Gastrocnemius medialis (tissue), 4 donors: ENCODE data around the gene JAML.

ENCODE experiments used
- CTCF ChIP-seq, 5 experiments: fragments of 450-650 bp in 3 of 5; fragments of 200-600 bp in 2 of 5; sonication (generic) in 2 of 5; IDR thresholded peaks in 4 of 5; conservative IDR thresholded peaks in 1 of 5; 1 replicate in 4 of 5; 2 replicates in 1 of 5; pipeline ENCODE4 v1.5.1; 2016 to 2019; ENCODE audit warnings: antibody characterized with exemption in 5 of 5, mild to moderate bottlenecking in 3 of 5, moderate library complexity in 3 of 5
- POLR2A ChIP-seq, 2 donors: fragments of 450-650 bp; IDR thresholded peaks; one replicate each; pipeline ENCODE4 v1.6.1; 2017; ENCODE audit warnings: antibody characterized with exemption in 2 of 2, mild to moderate bottlenecking in 2 of 2, moderate library complexity in 2 of 2

- TF ChIP-seq CTCF (IDR thresholded peaks at IDR 0.05 in 4 of 5, conservative IDR thresholded peaks at IDR 0.05 in 1 of 5) (no peak), POLR2A (IDR thresholded peaks at IDR 0.05) (no peak)
Measured at GRCh38 chr11:118209033-118209432, 15.8 kb downstream of the JAML start.
